H4 (cell line): ENCODE data around the gene TAS1R1. TPM values are rescaled to one million over a fixed set of nuclear protein-coding genes. Genes with fewer than 3 reads are reported as not detected.
A peak's percentile ranks its signal among the peaks of the same experiment; 100 is the strongest.
"Not testable (repeated sequence)": the region's sequence is repeated elsewhere in the genome, so short reads cannot be mapped to it uniquely, and the experiment has no call there.

ENCODE experiments used
- DNase-seq: peaks from one replicate; pipeline ENCODE4 v3.0.0-alpha.2; 2015; ENCODE audit warnings: low spot score
- total RNA-seq: library from RNA; depleted of rRNA; stranded (reverse); fragments of >200 nt; shearing (Covaris generic); gene quantifications from 2 replicates; pipeline ENCODE4 v1.2.3, GENCODE V29; 2014

The TAS1R1 gene
- total RNA-seq, 1 experiment from 2014 or later = not detected

- no peak for DNase-seq
These were observed 33.6 kb upstream of the TAS1R1 start for GRCh38 chr1:6521536-6521935.

GRCh38 chr1:6523566-6523965 lies 31.5 kb upstream of the TAS1R1 start:
- peak; percentile 19 for DNase-seq

- no peak for DNase-seq
These were observed 28.8 kb upstream of the TAS1R1 start for GRCh38 chr1:6526316-6526715.

GRCh38 chr1:6528492-6528891 lies 26.6 kb upstream of the TAS1R1 start:
- DNase-seq = no peak

GRCh38 chr1:6530504-6531160 lies 24.5 kb upstream of the TAS1R1 start:
- DNase-seq = no peak

- DNase-seq = no peak
These were observed 23.1 kb upstream of the TAS1R1 start for GRCh38 chr1:6531996-6532395.

- DNase-seq = no peak
These were observed 20.8 kb upstream of the TAS1R1 start for GRCh38 chr1:6534248-6534822.

- no peak for DNase-seq
These were observed 19.9 kb upstream of the TAS1R1 start for GRCh38 chr1:6535214-6535613.

- DNase-seq = no peak
These were observed 18.8 kb upstream of the TAS1R1 start for GRCh38 chr1:6536291-6536690.

- DNase-seq = no peak
These were observed 16.2 kb upstream of the TAS1R1 start for GRCh38 chr1:6538956-6539355.

GRCh38 chr1:6544831-6545230 lies 10.3 kb upstream of the TAS1R1 start:
- DNase-seq = no peak

GRCh38 chr1:6545276-6546112 lies 9.6 kb upstream of the TAS1R1 start:
- no peak for DNase-seq

- no peak for DNase-seq
These were observed 8.8 kb upstream of the TAS1R1 start for GRCh38 chr1:6546326-6546725.

GRCh38 chr1:6547301-6547700 lies 7.8 kb upstream of the TAS1R1 start:
- DNase-seq = no peak

GRCh38 chr1:6554031-6554906 lies 838 bp upstream of the TAS1R1 start, which contains the start of gene NOL9:
Gene NOL9 (minus strand): TSS chr1:6554513. CDS start chr1:6554502, 11 bp downstream.
- DNase-seq = peak; percentile 75

GRCh38 chr1:6557597-6557996 lies 2.5 kb downstream of the TAS1R1 start:
- DNase-seq = no peak

- DNase-seq = not testable (repeated sequence)
These were observed 4.1 kb downstream of the TAS1R1 start for GRCh38 chr1:6559161-6559560.

GRCh38 chr1:6560267-6560666 lies 5.2 kb downstream of the TAS1R1 start:
- no peak for DNase-seq

GRCh38 chr1:6569033-6569432 lies 13.9 kb downstream of the TAS1R1 start:
- no peak for DNase-seq

- DNase-seq = no peak
These were observed 15.0 kb downstream of the TAS1R1 start for GRCh38 chr1:6570100-6570499.

- no peak for DNase-seq
These were observed 15.9 kb downstream of the TAS1R1 start for GRCh38 chr1:6570987-6571386.
